ENCODE results near the gene DNAJC13.

GRCh38 chr3:132401255-132401654 is 16.0 kb upstream of the DNAJC13 start:
- TF ChIP-seq EZH2phosphoT487 (IDR thresholded peaks at IDR 0.05; ENCODE audit: borderline replicate concordance, low read length) (no peak), CTCF (IDR thresholded peaks at IDR 0.05; ENCODE audit: low read depth, low read length, poor library complexity, severe bottlenecking) (no peak)
